Tibial nerve (tissue), 3 donors: Measurements from ENCODE around the gene FOSL2.

ENCODE experiments used
- CTCF ChIP-seq, 5 experiments: fragments of 200-600 bp in 3 of 5; fragments of 450-650 bp in 2 of 5; sonication (generic) in 3 of 5; IDR thresholded peaks; one replicate each; pipeline ENCODE4 v1.5.1; 2016 to 2019; ENCODE audit warnings: antibody characterized with exemption in 5 of 5, mild to moderate bottlenecking in 3 of 5, moderate library complexity in 2 of 5
- POLR2A ChIP-seq, 2 donors: fragments of 450-650 bp; IDR thresholded peaks; one replicate each; pipeline ENCODE4 v1.6.1; 2017; ENCODE audit warnings: antibody characterized with exemption in 2 of 2, mild to moderate bottlenecking in 2 of 2, moderate library complexity in 2 of 2

GRCh38 chr2:28429636-28430376, 37.1 kb downstream of the FOSL2 start:
- TF ChIP-seq CTCF (IDR thresholded peaks at IDR 0.05) = no peak
- no peak for TF ChIP-seq POLR2A (IDR thresholded peaks at IDR 0.05)
